Dendritic cell treated with granulocyte-macrophage colony-stimulating factor and Interleukin-4, amounts not matched to agents 40 ng/mL and 50 ng/mL, for 4 days (primary cell): ENCODE results near the gene CCDC12.
A peak's percentile ranks its signal among the peaks of the same experiment; 100 is the strongest.

ENCODE experiments used
- H3K27ac Mint-ChIP-seq: one replicate; pipeline ENCODE4 v1.8.0; 2022; ENCODE audit warnings: mild to moderate bottlenecking, mixed read lengths
- H3K27me3 Mint-ChIP-seq: one replicate; pipeline ENCODE4 v1.8.0; 2022; ENCODE audit warnings: mild to moderate bottlenecking, mixed read lengths
- H3K36me3 Mint-ChIP-seq: one replicate; pipeline ENCODE4 v1.8.0; 2022; ENCODE audit warnings: low read depth, mixed read lengths
- H3K4me1 Mint-ChIP-seq: one replicate; pipeline ENCODE4 v1.8.0; 2022; ENCODE audit warnings: low read depth, mixed read lengths
- H3K4me3 Mint-ChIP-seq: one replicate; pipeline ENCODE4 v1.8.0; 2022; ENCODE audit warnings: mild to moderate bottlenecking, moderate library complexity, mixed read lengths
- H3K9me3 Mint-ChIP-seq: one replicate; pipeline ENCODE4 v1.8.0; 2022; ENCODE audit warnings: mixed read lengths
- intact Hi-C: fragments of 100-400 bp; cut with micrococcal nuclease; formaldehyde crosslinking; loops from one replicate; pipeline ENCODE4 v1.15.0; 2022

Gene CCDC12

GRCh38 chr3:46986055-46986730 lies 9.6 kb upstream of the CCDC12 start:
- Mint-ChIP-seq H3K4me3 (no peak overlapping the region), H3K27me3 (no peaks in the 10 kb centered on the region)
- intact Hi-C loops, result no loop called here

GRCh38 chr3:46985588-46985987 lies 9.0 kb upstream of the CCDC12 start:
- H3K27me3 Mint-ChIP-seq, result no peaks in the 10 kb centered on the region
- peaks cover 31% of the 10 kb centered on the region for H3K36me3 Mint-ChIP-seq
- intact Hi-C loops, result no loop called here
- H3K4me3 Mint-ChIP-seq, result no peak overlapping the region
- no peaks in the 10 kb centered on the region for H3K9me3 Mint-ChIP-seq
- peak overlapping the region; percentile 21 for H3K27ac Mint-ChIP-seq
- H3K4me1 Mint-ChIP-seq, result peaks cover 97% of the 10 kb centered on the region

More at GRCh38 chr3:46986055-46986730, 9.6 kb upstream of the CCDC12 start:
- peak overlapping the region; percentile 21 for H3K27ac Mint-ChIP-seq
- H3K4me1 Mint-ChIP-seq, result peaks cover 100% of the 10 kb centered on the region
- no peaks in the 10 kb centered on the region for H3K9me3 Mint-ChIP-seq
- peaks cover 35% of the 10 kb centered on the region for H3K36me3 Mint-ChIP-seq

GRCh38 chr3:46984591-46985459 lies 8.3 kb upstream of the CCDC12 start:
- Mint-ChIP-seq H3K9me3 (no peaks in the 10 kb centered on the region), H3K36me3 (peaks cover 23% of the 10 kb centered on the region), H3K27me3 (no peaks in the 10 kb centered on the region), H3K4me3 (no peak overlapping the region), H3K4me1 (peaks cover 96% of the 10 kb centered on the region), H3K27ac (no peak overlapping the region)
- intact Hi-C loops, result no loop called here

GRCh38 chr3:46982546-46982945 lies 6.0 kb upstream of the CCDC12 start:
- Mint-ChIP-seq H3K27ac (peak overlapping the region; percentile 39), H3K36me3 (peaks cover 18% of the 10 kb centered on the region), H3K4me1 (peaks cover 89% of the 10 kb centered on the region), H3K9me3 (no peaks in the 10 kb centered on the region), H3K27me3 (no peaks in the 10 kb centered on the region), H3K4me3 (no peak overlapping the region)
- intact Hi-C loops, result no loop called here

- intact Hi-C loops, result no loop called here
- Mint-ChIP-seq H3K36me3 (peaks cover 18% of the 10 kb centered on the region), H3K27me3 (no peaks in the 10 kb centered on the region), H3K9me3 (no peaks in the 10 kb centered on the region), H3K27ac (peak overlapping the region; percentile 39), H3K4me1 (peaks cover 89% of the 10 kb centered on the region), H3K4me3 (peak overlapping the region; percentile 51)
Observed at GRCh38 chr3:46981932-46982471, 5.5 kb upstream of the CCDC12 start.

GRCh38 chr3:46979958-46980497 lies 3.5 kb upstream of the CCDC12 start:
- Mint-ChIP-seq H3K27me3 (no peaks in the 10 kb centered on the region), H3K36me3 (peaks cover 23% of the 10 kb centered on the region), H3K4me3 (peak overlapping the region; percentile 85), H3K9me3 (no peaks in the 10 kb centered on the region), H3K27ac (peak overlapping the region; percentile 78), H3K4me1 (peaks cover 73% of the 10 kb centered on the region)
- intact Hi-C loops, result loop anchor here (1.0 to 5.0 kb wide), 2 partner anchors 29 to 53 kb away; no protein-coding TSS in a partner anchor

GRCh38 chr3:46978985-46979944 lies 2.7 kb upstream of the CCDC12 start, which contains the start of gene NBEAL2:
Gene NBEAL2, plus strand, starts transcription at chr3:46979666. Its CDS starts 196 bp downstream, at chr3:46979862.
- Mint-ChIP-seq H3K4me1 (peaks cover 73% of the 10 kb centered on the region), H3K4me3 (peak within 1 kb of the TSS; percentile 88), H3K27ac (peak within 1 kb of the TSS; percentile 93), H3K27me3 (no peaks in the 10 kb centered on the region), H3K9me3 (no peaks in the 10 kb centered on the region), H3K36me3 (peaks cover 16% of the 10 kb centered on the region)
- intact Hi-C loops, result loop anchor here (1.0 to 5.0 kb wide), 2 partner anchors 30 to 52 kb away; no protein-coding TSS in a partner anchor

- Mint-ChIP-seq H3K9me3 (no peaks in the 10 kb centered on the region), H3K36me3 (peaks cover 22% of the 10 kb centered on the region), H3K27ac (peak overlapping the region; percentile 94), H3K4me3 (peak overlapping the region; percentile 88), H3K27me3 (no peaks in the 10 kb centered on the region), H3K4me1 (peaks cover 72% of the 10 kb centered on the region)
- intact Hi-C loops, result loop anchor here (5.0 kb wide), 1 partner anchor 51 kb away; no protein-coding TSS in a partner anchor
Observed at GRCh38 chr3:46978381-46978780, 1.8 kb upstream of the CCDC12 start.

- Mint-ChIP-seq H3K4me1 (peaks cover 69% of the 10 kb centered on the region), H3K27ac (peak overlapping the region; percentile 94), H3K27me3 (no peaks in the 10 kb centered on the region), H3K9me3 (no peaks in the 10 kb centered on the region), H3K4me3 (peak overlapping the region; percentile 61), H3K36me3 (peaks cover 26% of the 10 kb centered on the region)
- intact Hi-C loops, result loop anchor here (5.0 kb wide), 1 partner anchor 51 kb away; no protein-coding TSS in a partner anchor
Observed at GRCh38 chr3:46977811-46978195, 1.3 kb upstream of the CCDC12 start.

- Mint-ChIP-seq H3K4me3 (peak overlapping the region; percentile 86), H3K9me3 (no peaks in the 10 kb centered on the region), H3K36me3 (peaks cover 56% of the 10 kb centered on the region), H3K27ac (peak overlapping the region; percentile 66), H3K27me3 (no peaks in the 10 kb centered on the region), H3K4me1 (peaks cover 75% of the 10 kb centered on the region)
- intact Hi-C loops, result loop anchor here (5.0 kb wide), 2 partner anchors 37 to 47 kb away; no protein-coding TSS in a partner anchor
Observed at GRCh38 chr3:46974421-46975171, 1.9 kb downstream of the CCDC12 start.

- Mint-ChIP-seq H3K27me3 (no peaks in the 10 kb centered on the region), H3K36me3 (peaks cover 67% of the 10 kb centered on the region), H3K4me3 (no peak overlapping the region), H3K27ac (no peak overlapping the region), H3K4me1 (peaks cover 76% of the 10 kb centered on the region), H3K9me3 (no peaks in the 10 kb centered on the region)
- intact Hi-C loops, result loop anchor here (5.0 kb wide), 1 partner anchor 35 kb away; no protein-coding TSS in a partner anchor
Observed at GRCh38 chr3:46972396-46972795, 4.1 kb downstream of the CCDC12 start.

GRCh38 chr3:46971742-46972141 lies 4.8 kb downstream of the CCDC12 start:
- H3K27ac Mint-ChIP-seq, result no peak overlapping the region
- H3K36me3 Mint-ChIP-seq, result peaks cover 73% of the 10 kb centered on the region
- H3K4me1 Mint-ChIP-seq, result peaks cover 78% of the 10 kb centered on the region
- no peak overlapping the region for H3K4me3 Mint-ChIP-seq
- intact Hi-C loops, result loop anchor here (5.0 kb wide), 1 partner anchor 34 kb away; no protein-coding TSS in a partner anchor
- H3K27me3 Mint-ChIP-seq, result no peaks in the 10 kb centered on the region
- no peaks in the 10 kb centered on the region for H3K9me3 Mint-ChIP-seq
